Gastrocnemius medialis (tissue), 4 donors: ENCODE results near the gene USP7. TPM values are rescaled to one million over a fixed set of nuclear protein-coding genes. Genes with fewer than 3 reads are reported as not detected.

Source experiments
- ATAC-seq, 2 donors: fragments of 150-250 bp; one replicate each; pipeline ENCODE4 v1.9.1; 2016
- DNase-seq, 2 donors: peaks; one replicate each; pipeline ENCODE4 v3.0.0-alpha.2; 2019
- H3K27ac ChIP-seq, 4 donors: fragments of 200-600 bp; sonication (generic); 1 replicate in 1 of 4; 2 replicates in 3 of 4; pipeline ENCODE4 v1.5.1; 2016 to 2018; ENCODE audit warnings: mild to moderate bottlenecking in 2 of 4, moderate library complexity in 1 of 4
- H3K27me3 ChIP-seq, 3 donors: fragments of 200-600 bp; sonication (generic) in 2 of 3; 1 replicate in 1 of 3; 2 replicates in 2 of 3; pipeline versions ENCODE4 v1.5.1 to v1.6.0; 2016 to 2019; ENCODE audit warnings: mild to moderate bottlenecking in 1 of 3, moderate library complexity in 1 of 3
- H3K36me3 ChIP-seq, 2 donors: fragments of 200-600 bp; sonication (generic) in 1 of 2; one replicate each; pipeline ENCODE4 v1.5.1; 2017 to 2018
- H3K4me1 ChIP-seq, 2 donors: fragments of 200-600 bp; sonication (generic) in 1 of 2; one replicate each; pipeline ENCODE4 v1.5.1; 2016 to 2017; ENCODE audit warnings: mild to moderate bottlenecking in 2 of 2
- H3K4me3 ChIP-seq, 4 donors: fragments of 200-600 bp; sonication (generic) in 3 of 4; 1 replicate in 1 of 4; 2 replicates in 3 of 4; pipeline ENCODE4 v1.5.1; 2016 to 2019; ENCODE audit warnings: mild to moderate bottlenecking in 2 of 4
- H3K9me3 ChIP-seq, 3 donors: fragments of 200-600 bp; sonication (generic) in 2 of 3; 1 replicate in 1 of 3; 2 replicates in 2 of 3; pipeline ENCODE4 v1.5.1; 2016 to 2019
- CTCF ChIP-seq, 5 experiments: fragments of 450-650 bp in 3 of 5; fragments of 200-600 bp in 2 of 5; sonication (generic) in 2 of 5; IDR thresholded peaks in 4 of 5; conservative IDR thresholded peaks in 1 of 5; 1 replicate in 4 of 5; 2 replicates in 1 of 5; pipeline ENCODE4 v1.5.1; 2016 to 2019; ENCODE audit warnings: antibody characterized with exemption in 5 of 5, mild to moderate bottlenecking in 3 of 5, moderate library complexity in 3 of 5
- POLR2A ChIP-seq, 2 donors: fragments of 450-650 bp; IDR thresholded peaks; one replicate each; pipeline ENCODE4 v1.6.1; 2017; ENCODE audit warnings: antibody characterized with exemption in 2 of 2, mild to moderate bottlenecking in 2 of 2, moderate library complexity in 2 of 2
- in situ Hi-C, 4 donors: fragments of 200-750 bp; cut with MboI; loops; one replicate each; pipeline versions ENCODE4 v1.15.0 to v1.8.0; 2017; ENCODE audit warnings: low sequenced_read_pairs in 4 of 4
- intact Hi-C: fragments of 100-400 bp; cut with DNase I; formaldehyde crosslinking; loops from one replicate; pipeline ENCODE4 v1.15.1; 2023; ENCODE audit warnings: low total_unique reads
- total RNA-seq, 4 donors: library from RNA; depleted of rRNA; stranded (reverse); fragments of >200 nt; gene quantifications; one replicate each; pipeline versions ENCODE4 v1.1.0 to v1.2.3, GENCODE V29; 2016

Gene USP7
- total RNA-seq, 4 donors from 2014 or later: 79.7 to 99.2 (median 85.6) TPM

GRCh38 chr16:8865145-8865882 is 98.4 kb downstream of the USP7 start:
- no peak for TF ChIP-seq POLR2A (IDR thresholded peaks at IDR 0.05)
- TF ChIP-seq CTCF (IDR thresholded peaks at IDR 0.05 in 4 of 5, conservative IDR thresholded peaks at IDR 0.05 in 1 of 5): no peak
- peak overlapping the region; percentile 2 to 80 (median 50) for H3K27ac ChIP-seq
- peaks cover 32 to 37% (median 34%) of the 10 kb centered on the region in 3 donors for H3K27me3 ChIP-seq
- in situ Hi-C loops: no loop called here
- peaks cover 35 to 39% of the 10 kb centered on the region in 2 donors for H3K4me1 ChIP-seq
- no peak for ATAC-seq
- no peak for DNase-seq
- no peak overlapping the region for H3K4me3 ChIP-seq
- intact Hi-C loops: no loop called here
- no peaks in the 10 kb centered on the region for H3K36me3 ChIP-seq
- H3K9me3 ChIP-seq: no peaks in the 10 kb centered on the region

- DNase-seq: no peak
- peaks cover 38 to 39% of the 10 kb centered on the region in 2 donors for H3K4me1 ChIP-seq
- TF ChIP-seq CTCF (IDR thresholded peaks at IDR 0.05 in 4 of 5, conservative IDR thresholded peaks at IDR 0.05 in 1 of 5) (no peak), POLR2A (IDR thresholded peaks at IDR 0.05) (no peak)
- intact Hi-C loops (no loop called here), in situ Hi-C loops (no loop called here)
- H3K4me3 ChIP-seq: no peak overlapping the region
- no peak for ATAC-seq
- peak overlapping the region; percentile 2 to 73 (median 45) for H3K27ac ChIP-seq
- H3K27me3 ChIP-seq: peaks cover 32 to 37% (median 34%) of the 10 kb centered on the region in 3 donors
- no peaks in the 10 kb centered on the region for H3K36me3 ChIP-seq
- H3K9me3 ChIP-seq: no peaks in the 10 kb centered on the region
Observed at GRCh38 chr16:8864480-8865110, 99.1 kb downstream of the USP7 start.

GRCh38 chr16:8863594-8864424 is 99.9 kb downstream of the USP7 start:
- no peaks in the 10 kb centered on the region for H3K36me3 ChIP-seq
- DNase-seq: no peak
- H3K4me1 ChIP-seq: peaks cover 33 to 41% of the 10 kb centered on the region in 2 donors
- intact Hi-C loops: no loop called here
- ATAC-seq: no peak
- TF ChIP-seq CTCF (IDR thresholded peaks at IDR 0.05 in 4 of 5, conservative IDR thresholded peaks at IDR 0.05 in 1 of 5): no peak
- TF ChIP-seq POLR2A (IDR thresholded peaks at IDR 0.05): no peak
- in situ Hi-C loops: no loop called here
- peak overlapping the region in 3 of 4 donors; percentile 27 to 73 (median 63) for H3K27ac ChIP-seq
- no peaks in the 10 kb centered on the region for H3K9me3 ChIP-seq
- H3K4me3 ChIP-seq: no peak overlapping the region
- peaks cover 30 to 37% (median 34%) of the 10 kb centered on the region in 3 donors for H3K27me3 ChIP-seq

- in situ Hi-C loops (no loop called here), intact Hi-C loops (no loop called here)
Observed at GRCh38 chr16:8862309-8863130, 101.2 kb downstream of the USP7 start.

More at GRCh38 chr16:8862309-8863130, 101.2 kb downstream of the USP7 start:
- Histone ChIP-seq H3K4me1 (peaks cover 22 to 40% of the 10 kb centered on the region in 2 donors), H3K4me3 (no peak overlapping the region), H3K36me3 (peaks cover 0 to 9% of the 10 kb centered on the region in 2 donors), H3K27me3 (peaks cover 20 to 30% (median 26%) of the 10 kb centered on the region in 3 donors), H3K9me3 (no peaks in the 10 kb centered on the region), H3K27ac (peak overlapping the region in 3 of 4 donors; percentile 33 to 46 (median 34))
- DNase-seq (no peak), ATAC-seq (no peak)
- TF ChIP-seq CTCF (IDR thresholded peaks at IDR 0.05 in 4 of 5, conservative IDR thresholded peaks at IDR 0.05 in 1 of 5) (no peak), POLR2A (IDR thresholded peaks at IDR 0.05) (no peak)
